OCI-LY3 (cell line): ENCODE data around the gene NBDY.

Source experiments
- EZH2phosphoT487 ChIP-seq: fragments of 200-600 bp; shearing (Covaris generic); IDR thresholded peaks from 2 replicates; pipeline ENCODE4 v1.6.1; 2018; ENCODE audit warnings: antibody characterized with exemption, mixed run types, low read depth
- TF ChIP-seq, protein P1 (sequence below): fragments of 200-600, 300-600 bp; sonication (generic); IDR thresholded peaks from 2 replicates; pipeline ENCODE4 v1.5.1; 2014; ENCODE audit warnings: antibody characterized with exemption, low read length, low read depth

DNA sequence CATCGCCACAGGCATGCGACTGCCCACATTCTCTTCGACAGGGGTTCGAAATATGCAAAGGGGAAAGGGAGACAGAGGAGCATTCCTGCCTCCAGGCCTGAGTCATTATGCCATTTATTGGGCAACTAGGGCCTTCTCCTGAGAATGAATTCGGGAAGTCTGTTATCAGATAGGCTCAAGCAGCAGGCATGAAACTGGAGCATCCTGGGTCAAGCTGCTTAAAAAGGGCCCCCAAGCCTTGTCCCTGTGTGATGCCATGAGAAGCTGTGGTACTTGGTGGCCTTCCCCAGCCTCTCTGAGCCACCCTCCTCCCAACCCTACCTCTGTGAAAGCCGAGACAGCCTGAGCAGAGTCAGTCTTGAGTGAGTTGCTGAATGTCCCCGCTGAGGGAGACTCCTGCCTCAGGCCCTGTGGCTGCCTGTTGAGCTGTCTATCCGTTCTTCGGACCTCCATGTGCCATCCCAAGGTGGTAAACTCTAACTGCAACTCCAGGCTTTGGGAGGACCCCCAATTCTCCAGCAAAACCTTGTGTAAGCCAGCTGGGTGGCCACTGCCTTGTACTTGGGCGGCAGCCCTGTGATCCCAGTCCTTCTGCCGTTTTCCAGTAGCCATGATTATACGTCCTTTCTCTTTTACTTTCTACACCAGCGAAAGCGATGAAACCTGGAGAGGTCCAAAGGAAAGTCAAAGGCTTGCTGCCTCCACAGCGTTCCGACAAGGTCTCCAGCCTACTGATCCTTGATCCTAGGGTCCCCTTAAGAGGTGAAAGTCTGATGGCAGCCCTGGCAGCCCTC, 37.7 kb downstream of the NBDY start:
- TF ChIP-seq, protein P1, sequence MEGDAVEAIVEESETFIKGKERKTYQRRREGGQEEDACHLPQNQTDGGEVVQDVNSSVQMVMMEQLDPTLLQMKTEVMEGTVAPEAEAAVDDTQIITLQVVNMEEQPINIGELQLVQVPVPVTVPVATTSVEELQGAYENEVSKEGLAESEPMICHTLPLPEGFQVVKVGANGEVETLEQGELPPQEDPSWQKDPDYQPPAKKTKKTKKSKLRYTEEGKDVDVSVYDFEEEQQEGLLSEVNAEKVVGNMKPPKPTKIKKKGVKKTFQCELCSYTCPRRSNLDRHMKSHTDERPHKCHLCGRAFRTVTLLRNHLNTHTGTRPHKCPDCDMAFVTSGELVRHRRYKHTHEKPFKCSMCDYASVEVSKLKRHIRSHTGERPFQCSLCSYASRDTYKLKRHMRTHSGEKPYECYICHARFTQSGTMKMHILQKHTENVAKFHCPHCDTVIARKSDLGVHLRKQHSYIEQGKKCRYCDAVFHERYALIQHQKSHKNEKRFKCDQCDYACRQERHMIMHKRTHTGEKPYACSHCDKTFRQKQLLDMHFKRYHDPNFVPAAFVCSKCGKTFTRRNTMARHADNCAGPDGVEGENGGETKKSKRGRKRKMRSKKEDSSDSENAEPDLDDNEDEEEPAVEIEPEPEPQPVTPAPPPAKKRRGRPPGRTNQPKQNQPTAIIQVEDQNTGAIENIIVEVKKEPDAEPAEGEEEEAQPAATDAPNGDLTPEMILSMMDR, result no peak
- no peak for TF ChIP-seq EZH2phosphoT487
